Mesenteric fat pad (tissue), 1 donor: ENCODE measurements around the gene AKR1C2. TPM values are rescaled to one million over a fixed set of nuclear protein-coding genes. Genes with fewer than 3 reads are reported as not detected.
"Not testable (repeated sequence)": the region's sequence is repeated elsewhere in the genome, so short reads cannot be mapped to it uniquely, and the experiment has no call there.

ENCODE experiments used
- DNase-seq: peaks from one replicate; pipeline ENCODE4 v3.0.0-alpha.2; 2020; ENCODE audit warnings: low spot score
- total RNA-seq: library from RNA; stranded (reverse); fragmentation: NEBNext Ultra II Directional; extraction: Animal tissue kit (Norgen Biotek cat#: 25700); gene quantifications from one replicate; pipeline ENCODE4 v1.2.1, GENCODE V29; 2021
- donor health status: DM: yes; HTN: yes; CAD: no.

The AKR1C2 gene
- total RNA-seq, 1 donor from 2014 or later, result 767 TPM

GRCh38 chr10:5030989-5031388, 27.3 kb upstream of the AKR1C2 start:
- no peak for DNase-seq

GRCh38 chr10:5025461-5025881, 21.8 kb upstream of the AKR1C2 start:
- not testable (repeated sequence) for DNase-seq

GRCh38 chr10:5023177-5023805, 19.6 kb upstream of the AKR1C2 start:
- no peak for DNase-seq

- DNase-seq, result not testable (repeated sequence)
Measured at GRCh38 chr10:5021624-5022290, 18.1 kb upstream of the AKR1C2 start.

GRCh38 chr10:5019770-5020612, 16.3 kb upstream of the AKR1C2 start:
- DNase-seq, result not testable (repeated sequence)

- not testable (repeated sequence) for DNase-seq
Measured at GRCh38 chr10:5018671-5019277, 15.1 kb upstream of the AKR1C2 start.

GRCh38 chr10:5018134-5018533, 14.5 kb upstream of the AKR1C2 start:
- DNase-seq, result no peak

GRCh38 chr10:5014936-5015335, 11.3 kb upstream of the AKR1C2 start:
- DNase-seq, result no peak

- DNase-seq, result not testable (repeated sequence)
Measured at GRCh38 chr10:5014200-5014910, 10.7 kb upstream of the AKR1C2 start.

GRCh38 chr10:5013385-5013784, 9.7 kb upstream of the AKR1C2 start:
- no peak for DNase-seq

GRCh38 chr10:5012595-5012994, 8.9 kb upstream of the AKR1C2 start:
- DNase-seq, result no peak

- not testable (repeated sequence) for DNase-seq
Measured at GRCh38 chr10:5011392-5011791, 7.7 kb upstream of the AKR1C2 start.

GRCh38 chr10:5010043-5010442, 6.4 kb upstream of the AKR1C2 start:
- not testable (repeated sequence) for DNase-seq

GRCh38 chr10:5008857-5009548, 5.3 kb upstream of the AKR1C2 start:
- not testable (repeated sequence) for DNase-seq

- not testable (repeated sequence) for DNase-seq
Measured at GRCh38 chr10:5004501-5004900, 844 bp upstream of the AKR1C2 start.

GRCh38 chr10:5004030-5004385, 351 bp upstream of the AKR1C2 start:
- not testable (repeated sequence) for DNase-seq

GRCh38 chr10:5002013-5002727, 1.5 kb downstream of the AKR1C2 start:
- DNase-seq, result no peak

GRCh38 chr10:4998671-4999070, 5.0 kb downstream of the AKR1C2 start:
- DNase-seq, result no peak

GRCh38 chr10:4994260-4994659, 9.4 kb downstream of the AKR1C2 start:
- DNase-seq, result not testable (repeated sequence)

- not testable (repeated sequence) for DNase-seq
Measured at GRCh38 chr10:4992564-4992963, 11.1 kb downstream of the AKR1C2 start.
